HCT116 (cell line): ENCODE results near the gene TRIM6.

Source experiments
- CEBPB ChIP-seq: IDR thresholded peaks from 2 replicates; pipeline ENCODE4 v1.6.1; 2012; ENCODE audit warnings: low read depth
- CTCF ChIP-seq, 3 experiments: fragments of 200-600 bp in 1 of 3; sonication (generic) in 1 of 3; IDR thresholded peaks in 2 of 3; conservative IDR thresholded peaks in 1 of 3; 2 replicates each; pipeline ENCODE4 v1.5.1; 2012 to 2017; ENCODE audit warnings: low read depth in 2 of 3, low read length in 2 of 3, antibody characterized with exemption in 1 of 3, borderline replicate concordance in 1 of 3, control low read depth in 1 of 3, mild to moderate bottlenecking in 1 of 3, mixed read lengths in 1 of 3, mixed run types in 1 of 3, moderate library complexity in 1 of 3; ENCODE audit not compliant: insufficient read depth in 1 of 3
- POLR2A ChIP-seq: IDR thresholded peaks from 2 replicates; pipeline ENCODE4 v1.7.0; 2011; ENCODE audit warnings: borderline replicate concordance; ENCODE audit not compliant: insufficient read depth, insufficient read length; ENCODE audit errors: extremely low read depth
- RAD21 ChIP-seq: IDR thresholded peaks from 2 replicates; pipeline ENCODE4 v1.6.1; 2012; ENCODE audit warnings: low read depth, mild to moderate bottlenecking

GRCh38 chr11:5604896-5605295, 8.5 kb downstream of the TRIM6 start:
- TF ChIP-seq POLR2A: no peak
- TF ChIP-seq CEBPB: no peak
- no peak for TF ChIP-seq CTCF (IDR thresholded peaks at IDR 0.05 in 2 of 3, conservative IDR thresholded peaks at IDR 0.05 in 1 of 3; ENCODE audit: borderline replicate concordance in 1 of 3, insufficient read depth in 1 of 3, low read depth in 2 of 3, low read length in 2 of 3)
- no peak for TF ChIP-seq RAD21
